IPS-18a (cell line): ENCODE results near the gene PLOD3.

Experiments
- H3K27ac ChIP-seq: one replicate; pipeline ENCODE4 v1.5.1; 2013; ENCODE audit warnings: low read length
- H3K27me3 ChIP-seq: one replicate; pipeline ENCODE4 v1.6.1; 2013; ENCODE audit warnings: mild to moderate bottlenecking, low read length; ENCODE audit not compliant: control insufficient read depth, insufficient read depth
- H3K36me3 ChIP-seq: one replicate; pipeline ENCODE4 v1.6.1; 2013; ENCODE audit warnings: low read depth, low read length; ENCODE audit not compliant: control insufficient read depth
- H3K4me1 ChIP-seq: one replicate; pipeline ENCODE4 v1.6.1; 2013; ENCODE audit warnings: low read depth, low read length; ENCODE audit not compliant: control insufficient read depth
- H3K4me3 ChIP-seq: one replicate; pipeline ENCODE4 v1.5.1; 2013; ENCODE audit warnings: low read length
- H3K9ac ChIP-seq: one replicate; pipeline ENCODE4 v1.6.1; 2013; ENCODE audit warnings: mild to moderate bottlenecking, low read length, moderate library complexity
- H3K9me3 ChIP-seq: one replicate; pipeline ENCODE4 v1.6.1; 2013; ENCODE audit warnings: low read depth, low read length; ENCODE audit not compliant: control insufficient read depth

PLOD3 gene

DNA sequence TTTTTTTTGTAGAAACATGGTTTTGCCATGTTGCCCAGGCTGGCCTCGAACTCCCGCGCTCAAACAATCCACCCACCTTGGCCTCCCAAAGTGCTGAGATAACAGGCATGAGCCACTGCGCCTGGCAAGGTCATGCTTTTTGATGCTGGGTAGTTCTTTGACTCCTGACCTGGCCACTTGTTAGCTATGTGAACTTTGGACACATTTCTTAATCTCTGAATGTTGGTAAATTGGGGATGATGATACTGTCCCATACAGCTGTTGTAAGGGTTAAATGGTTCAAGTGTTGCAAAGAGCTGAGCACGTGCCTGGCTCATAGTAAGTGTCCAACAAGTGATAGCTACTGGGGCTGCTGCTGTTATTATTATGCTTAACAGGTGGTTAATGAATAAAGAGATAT is 2.9 kb upstream of the PLOD3 start:
- no peak overlapping the region for H3K4me3 ChIP-seq
- no peak overlapping the region for H3K27ac ChIP-seq
- H3K36me3 ChIP-seq: peaks cover 10% of the 10 kb centered on the region
- no peak overlapping the region for H3K9ac ChIP-seq
- no peaks in the 10 kb centered on the region for H3K4me1 ChIP-seq
- no peaks in the 10 kb centered on the region for H3K9me3 ChIP-seq
- H3K27me3 ChIP-seq: no peaks in the 10 kb centered on the region

DNA sequence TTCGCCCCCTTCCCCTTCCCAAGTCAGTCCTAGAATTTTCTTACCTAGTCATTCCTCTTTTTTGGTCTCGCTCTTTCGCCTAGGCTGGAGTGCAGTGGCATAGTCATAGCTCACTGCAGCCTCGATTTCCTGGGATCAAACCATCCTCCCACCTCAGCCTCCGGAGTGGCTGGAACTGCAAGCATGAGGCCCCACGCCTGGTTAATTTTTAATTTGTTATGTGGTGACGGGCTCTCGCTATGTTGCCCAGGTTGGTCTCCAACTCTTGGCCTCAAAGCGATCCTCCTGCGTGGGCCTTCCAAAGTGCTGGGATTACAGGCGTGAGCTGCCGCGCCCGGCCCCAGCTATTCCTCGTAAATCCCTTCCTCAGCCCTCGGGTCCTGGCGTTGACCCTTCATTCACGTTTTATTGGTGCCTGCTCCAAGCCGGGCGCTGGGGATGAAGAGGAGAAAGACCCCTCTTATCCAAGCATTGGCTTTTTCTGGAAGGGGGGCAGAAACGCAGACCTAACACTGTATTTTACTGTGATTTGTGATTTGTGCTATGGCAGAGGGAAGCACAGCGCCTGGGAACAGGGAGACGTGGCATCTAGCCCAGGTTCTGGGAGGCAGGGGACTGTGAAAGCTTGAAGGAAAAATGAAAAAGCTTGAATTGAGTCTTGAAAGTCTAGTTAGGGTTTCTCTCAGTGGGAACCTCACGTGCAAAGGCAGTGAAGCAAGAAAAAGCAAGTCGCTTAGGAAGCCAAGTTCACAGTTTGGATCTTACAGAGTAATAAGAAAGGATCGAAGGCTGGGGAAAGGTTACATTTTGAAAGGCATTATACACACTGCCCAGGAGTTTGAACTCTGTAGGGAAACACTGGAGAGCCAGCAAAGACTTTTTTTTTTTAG is 1.1 kb upstream of the PLOD3 start:
- H3K4me3 ChIP-seq: peak overlapping the region; percentile 85
- H3K9me3 ChIP-seq: no peaks in the 10 kb centered on the region
- peak overlapping the region; percentile 70 for H3K9ac ChIP-seq
- H3K36me3 ChIP-seq: peaks cover 8% of the 10 kb centered on the region
- peak overlapping the region; percentile 7 for H3K27ac ChIP-seq
- H3K4me1 ChIP-seq: no peaks in the 10 kb centered on the region
- no peaks in the 10 kb centered on the region for H3K27me3 ChIP-seq

DNA sequence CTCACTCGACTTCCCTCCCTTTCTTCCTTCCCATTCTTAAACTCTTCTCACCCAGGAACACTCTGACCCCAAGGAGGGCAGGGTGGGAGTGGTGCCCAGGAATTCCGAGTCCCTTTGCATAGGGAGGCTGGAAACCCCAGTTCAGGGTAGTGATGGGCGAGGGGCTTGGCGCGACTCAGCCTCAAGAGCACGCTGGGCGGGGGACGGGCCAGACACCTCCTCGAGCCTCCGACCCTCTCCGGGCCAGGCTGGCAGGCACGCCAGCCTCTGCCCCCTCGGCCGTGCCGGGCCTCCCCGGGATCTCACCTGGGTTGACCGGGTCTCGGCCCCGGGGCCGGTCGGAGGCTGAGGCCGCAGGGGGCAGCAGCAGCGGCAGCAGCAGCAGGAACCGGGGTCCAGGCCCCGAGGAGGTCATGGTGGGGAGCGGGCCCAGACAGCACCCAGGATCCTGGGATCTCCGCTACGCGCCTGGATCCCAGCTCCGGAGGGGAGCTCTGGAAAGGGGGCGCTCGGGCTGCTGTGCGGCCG is 457 bp downstream of the PLOD3 start:
- Histone ChIP-seq H3K4me3 (peak overlapping the region; percentile 85), H3K9ac (peak overlapping the region; percentile 70), H3K36me3 (peaks cover 4% of the 10 kb centered on the region), H3K9me3 (no peaks in the 10 kb centered on the region), H3K4me1 (no peaks in the 10 kb centered on the region), H3K27ac (no peak overlapping the region), H3K27me3 (no peaks in the 10 kb centered on the region)

DNA sequence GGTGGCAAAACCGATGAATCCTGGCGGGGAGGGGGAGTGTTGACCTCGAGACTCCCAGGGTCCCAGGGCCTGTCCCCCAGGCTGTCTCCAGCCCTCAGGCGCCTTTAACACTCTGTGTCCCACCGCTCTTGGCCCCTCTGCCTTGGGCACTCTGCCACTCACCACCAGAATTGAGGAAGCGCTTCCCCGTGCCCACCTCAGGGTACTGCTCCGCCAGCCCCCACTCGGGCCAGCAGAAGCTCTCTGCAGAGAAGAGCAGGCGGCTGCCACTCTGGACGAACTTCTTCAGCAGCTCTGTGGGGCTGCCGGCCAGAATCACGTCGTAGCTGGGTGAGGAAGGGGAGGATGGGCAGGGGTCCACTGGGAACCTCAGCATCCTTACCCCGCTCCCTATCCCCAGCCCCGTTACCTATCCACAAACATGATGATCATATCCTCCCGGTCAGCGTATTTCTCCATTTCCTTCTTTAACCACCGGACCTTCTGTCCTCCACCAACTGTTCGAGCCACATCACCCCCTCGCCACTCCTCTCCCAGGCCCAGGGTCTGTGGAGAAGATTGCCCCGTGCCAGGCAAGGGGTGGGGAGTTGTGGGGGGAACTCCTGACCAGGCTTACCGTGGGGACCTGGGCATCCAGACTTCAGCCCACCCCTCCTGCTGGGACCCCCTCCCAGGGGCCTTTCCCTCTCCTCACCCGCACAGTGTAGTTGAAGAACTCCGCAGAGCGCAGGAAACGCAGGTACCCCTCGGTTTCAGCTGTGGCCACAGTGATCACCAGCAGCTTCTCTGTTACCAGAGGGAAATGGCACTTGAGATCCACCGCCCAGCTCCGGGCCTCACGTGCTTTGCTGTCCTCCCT is 1.2 kb downstream of the PLOD3 start:
- H3K4me1 ChIP-seq: no peaks in the 10 kb centered on the region
- no peak overlapping the region for H3K27ac ChIP-seq
- peak overlapping the region; percentile 85 for H3K4me3 ChIP-seq
- no peaks in the 10 kb centered on the region for H3K27me3 ChIP-seq
- peaks cover 4% of the 10 kb centered on the region for H3K36me3 ChIP-seq
- H3K9ac ChIP-seq: peak overlapping the region; percentile 70
- H3K9me3 ChIP-seq: no peaks in the 10 kb centered on the region

DNA sequence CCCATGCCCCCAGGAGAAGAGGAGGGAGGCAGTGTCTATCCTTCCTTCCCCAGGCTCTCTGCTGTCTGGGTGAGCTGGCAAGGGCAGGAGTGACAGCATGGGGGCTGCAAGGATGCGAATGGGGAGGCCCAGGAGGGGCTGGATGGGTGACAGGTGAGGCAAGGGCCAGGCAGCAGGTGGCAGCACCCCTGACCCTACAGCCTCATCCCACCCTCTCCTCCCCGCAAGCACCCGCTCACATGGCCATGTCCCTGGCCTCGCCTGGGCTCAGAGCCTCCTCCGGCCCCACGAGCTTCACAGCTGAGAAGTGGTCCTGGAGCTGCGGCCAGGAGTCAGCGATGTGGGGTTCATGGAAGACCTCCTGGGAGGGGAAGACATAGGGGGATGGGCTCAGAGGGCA is 5.4 kb downstream of the PLOD3 start:
- Histone ChIP-seq H3K27me3 (no peaks in the 10 kb centered on the region), H3K9me3 (no peaks in the 10 kb centered on the region), H3K4me3 (no peak overlapping the region), H3K4me1 (no peaks in the 10 kb centered on the region), H3K9ac (no peak overlapping the region), H3K27ac (no peak overlapping the region), H3K36me3 (peaks cover 11% of the 10 kb centered on the region)

DNA sequence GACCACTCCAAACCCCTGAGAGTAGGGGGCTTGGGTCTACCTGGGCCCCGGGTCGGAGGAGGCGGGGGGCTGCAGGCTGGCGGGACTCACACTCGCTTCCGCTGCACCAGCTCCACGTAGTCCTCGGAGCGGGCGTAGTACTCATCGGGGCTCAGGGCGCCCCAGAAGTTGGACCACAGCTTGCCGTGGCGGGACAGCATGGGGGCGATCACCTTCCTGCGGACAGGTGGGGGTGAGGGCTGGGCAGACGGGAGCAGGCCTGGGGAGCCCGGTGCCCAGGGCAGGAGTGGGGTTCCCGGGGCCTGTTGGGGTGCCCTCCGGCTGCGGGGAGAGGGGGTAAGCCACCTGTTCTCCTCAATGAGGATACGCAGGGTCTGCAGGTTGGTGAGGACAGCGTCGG is 5.9 kb downstream of the PLOD3 start:
- Histone ChIP-seq H3K9ac (no peak overlapping the region), H3K4me3 (no peak overlapping the region), H3K27ac (no peak overlapping the region), H3K9me3 (no peaks in the 10 kb centered on the region), H3K4me1 (no peaks in the 10 kb centered on the region), H3K36me3 (peaks cover 11% of the 10 kb centered on the region), H3K27me3 (no peaks in the 10 kb centered on the region)

DNA sequence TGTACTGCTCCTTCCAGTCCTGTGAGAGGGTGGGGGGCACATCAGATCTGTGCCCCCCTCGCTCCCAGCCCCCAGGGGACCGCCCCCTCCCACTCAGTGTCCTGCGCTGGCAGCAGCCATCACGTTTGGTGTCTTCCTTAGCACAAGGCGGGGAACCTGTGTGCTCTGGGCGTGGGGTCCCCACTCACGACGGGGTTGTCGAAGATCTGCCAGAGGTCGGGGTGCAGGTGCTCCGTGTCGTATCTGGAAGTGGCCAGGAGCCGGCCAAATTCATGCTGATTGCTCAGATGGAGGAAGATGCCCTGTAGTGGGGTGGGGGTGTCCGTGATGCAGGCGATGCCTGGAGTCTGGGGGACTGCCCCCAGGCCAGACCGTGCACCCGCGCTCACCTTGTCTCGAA is 7.2 kb downstream of the PLOD3 start:
- H3K36me3 ChIP-seq: peaks cover 11% of the 10 kb centered on the region

DNA sequence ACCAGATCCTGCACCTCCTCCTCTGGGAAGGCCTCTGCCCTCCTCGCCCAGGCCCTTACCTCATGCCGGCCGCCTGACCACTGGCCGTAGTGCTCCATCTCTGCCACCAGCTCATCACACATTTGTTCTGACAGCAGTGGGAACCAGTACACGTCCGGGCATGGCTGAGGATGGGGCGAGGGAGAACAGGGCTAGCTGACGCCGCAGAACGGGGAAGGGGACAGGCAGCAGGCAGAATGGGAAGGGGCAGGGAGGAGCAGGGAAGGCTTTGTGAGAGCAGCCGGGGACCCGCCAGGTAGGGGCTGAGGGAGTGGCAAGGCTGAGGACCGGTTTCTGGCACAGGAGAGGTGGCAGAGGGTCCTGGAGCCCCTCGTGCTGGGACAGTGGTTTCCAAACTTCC is 8.6 kb downstream of the PLOD3 start:
- no peak overlapping the region for H3K9ac ChIP-seq
- H3K4me1 ChIP-seq: no peaks in the 10 kb centered on the region
- no peaks in the 10 kb centered on the region for H3K9me3 ChIP-seq
- no peaks in the 10 kb centered on the region for H3K27me3 ChIP-seq
- H3K27ac ChIP-seq: no peak overlapping the region
- peaks cover 7% of the 10 kb centered on the region for H3K36me3 ChIP-seq
- H3K4me3 ChIP-seq: no peak overlapping the region

More for the DNA sequence above, 7.2 kb downstream of the PLOD3 start:
- no peaks in the 10 kb centered on the region for H3K4me1 ChIP-seq
- H3K9ac ChIP-seq: no peak overlapping the region
- H3K27me3 ChIP-seq: no peaks in the 10 kb centered on the region
- H3K27ac ChIP-seq: no peak overlapping the region
- H3K4me3 ChIP-seq: no peak overlapping the region
- H3K9me3 ChIP-seq: no peaks in the 10 kb centered on the region

DNA sequence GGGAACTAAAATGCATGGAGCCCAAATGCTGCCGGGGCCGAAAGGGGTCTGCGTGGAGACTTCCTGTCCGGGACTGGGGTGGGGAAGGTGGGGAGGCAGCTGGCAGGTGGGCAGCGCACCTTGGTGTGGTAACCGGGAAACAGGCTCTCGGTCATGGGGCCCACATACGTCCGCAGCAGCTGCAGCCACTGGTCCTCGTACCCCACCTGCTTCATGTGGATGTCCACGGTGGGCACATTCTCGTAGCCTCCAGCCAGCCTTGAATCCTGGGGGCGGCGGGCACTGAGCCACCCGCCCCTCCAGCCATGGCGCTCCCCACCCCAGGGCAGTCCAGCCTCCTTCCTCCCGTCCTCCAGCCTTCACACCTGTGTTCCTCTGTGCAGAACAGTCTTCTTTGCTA is 9.9 kb downstream of the PLOD3 start:
- Histone ChIP-seq H3K27ac (no peak overlapping the region), H3K4me1 (no peaks in the 10 kb centered on the region), H3K4me3 (no peak overlapping the region), H3K9me3 (no peaks in the 10 kb centered on the region), H3K36me3 (peaks cover 7% of the 10 kb centered on the region), H3K27me3 (no peaks in the 10 kb centered on the region), H3K9ac (no peak overlapping the region)

DNA sequence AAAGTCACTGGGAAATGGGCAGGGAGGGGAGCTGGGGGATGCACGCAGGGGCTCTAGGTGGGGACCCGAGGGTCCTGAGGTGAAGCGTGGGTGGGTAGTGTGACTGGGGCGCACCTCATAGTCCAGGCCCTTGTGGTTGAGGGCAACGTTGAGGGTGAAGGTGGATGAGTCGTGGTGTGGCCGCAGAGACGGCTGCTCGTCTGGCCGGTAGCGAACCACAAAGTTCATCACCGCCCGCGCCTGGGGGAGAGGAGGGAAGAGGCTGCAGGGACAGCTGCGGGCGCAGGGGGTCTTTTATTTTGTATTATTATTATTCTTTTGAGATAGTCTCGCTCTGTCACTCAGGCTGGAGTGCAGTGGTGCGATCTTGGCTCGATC is 10.7 kb downstream of the PLOD3 start:
- Histone ChIP-seq H3K4me3 (no peak overlapping the region), H3K36me3 (peaks cover 7% of the 10 kb centered on the region), H3K27me3 (no peaks in the 10 kb centered on the region), H3K27ac (no peak overlapping the region), H3K9ac (no peak overlapping the region), H3K4me1 (no peaks in the 10 kb centered on the region), H3K9me3 (no peaks in the 10 kb centered on the region)

DNA sequence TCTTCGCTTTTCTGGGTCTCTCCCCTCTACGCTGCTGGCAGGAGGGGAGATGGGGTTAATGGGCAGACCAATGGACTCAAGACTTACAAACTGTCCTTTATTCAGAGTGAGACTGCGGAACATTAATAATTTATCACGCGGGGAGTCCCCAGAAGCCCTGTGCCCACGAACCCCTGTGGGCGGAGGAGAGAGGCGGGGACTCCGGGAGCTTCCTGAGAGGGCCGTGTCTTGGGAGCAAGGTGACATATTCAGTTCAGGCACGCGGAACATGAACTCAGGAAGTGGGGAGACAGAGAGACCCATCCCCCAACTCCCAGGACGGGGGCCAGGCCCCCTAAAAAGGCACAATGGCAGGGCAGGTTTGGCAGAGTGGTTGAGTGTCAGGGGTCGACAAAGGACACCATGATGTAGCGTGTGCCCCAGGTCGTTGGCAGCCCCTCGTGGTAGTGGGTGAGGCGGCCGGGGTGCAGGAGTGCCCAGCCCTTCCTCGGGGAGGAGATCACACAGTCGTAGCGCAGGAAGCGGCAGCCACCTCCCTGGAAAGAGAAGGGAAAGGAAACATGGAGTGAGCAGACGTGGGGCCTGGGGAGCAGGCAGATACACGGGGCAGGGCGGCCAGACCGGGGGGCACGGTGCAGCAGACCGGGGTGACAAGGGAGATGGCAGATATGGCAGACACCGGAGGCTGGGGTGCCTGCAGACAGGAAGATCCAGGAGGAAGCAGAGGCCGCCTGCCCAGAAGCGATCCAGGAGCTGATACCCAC is 11.3 kb downstream of the PLOD3 start:
- H3K9ac ChIP-seq: no peak overlapping the region
- no peaks in the 10 kb centered on the region for H3K9me3 ChIP-seq
- H3K4me3 ChIP-seq: no peak overlapping the region
- H3K36me3 ChIP-seq: peaks cover 7% of the 10 kb centered on the region
- H3K4me1 ChIP-seq: peaks cover under 1% of the 10 kb centered on the region
- H3K27me3 ChIP-seq: no peaks in the 10 kb centered on the region
- no peak overlapping the region for H3K27ac ChIP-seq
